Measurements from ENCODE around the gene NHS.

- TF ChIP-seq CTCF (IDR thresholded peaks at IDR 0.05; ENCODE audit: low read length) (no peak), EZH2 (IDR thresholded peaks at IDR 0.05; ENCODE audit: borderline replicate concordance, low read length) (no peak)
Observed at GRCh38 chrX:17410651-17411050, 35.7 kb downstream of the NHS start.

Data from OCI-LY1 (cell line).